GM19043 (cell line): ENCODE results near the gene PKP1.

Experiments
- ATAC-seq: cut with Tn5 transposase; IDR thresholded peaks from one replicate; pipeline ENCODE4 v1.9.1; 2021; ENCODE audit warnings: low read depth; ENCODE audit not compliant: unreplicated experiment

The PKP1 gene

DNA sequence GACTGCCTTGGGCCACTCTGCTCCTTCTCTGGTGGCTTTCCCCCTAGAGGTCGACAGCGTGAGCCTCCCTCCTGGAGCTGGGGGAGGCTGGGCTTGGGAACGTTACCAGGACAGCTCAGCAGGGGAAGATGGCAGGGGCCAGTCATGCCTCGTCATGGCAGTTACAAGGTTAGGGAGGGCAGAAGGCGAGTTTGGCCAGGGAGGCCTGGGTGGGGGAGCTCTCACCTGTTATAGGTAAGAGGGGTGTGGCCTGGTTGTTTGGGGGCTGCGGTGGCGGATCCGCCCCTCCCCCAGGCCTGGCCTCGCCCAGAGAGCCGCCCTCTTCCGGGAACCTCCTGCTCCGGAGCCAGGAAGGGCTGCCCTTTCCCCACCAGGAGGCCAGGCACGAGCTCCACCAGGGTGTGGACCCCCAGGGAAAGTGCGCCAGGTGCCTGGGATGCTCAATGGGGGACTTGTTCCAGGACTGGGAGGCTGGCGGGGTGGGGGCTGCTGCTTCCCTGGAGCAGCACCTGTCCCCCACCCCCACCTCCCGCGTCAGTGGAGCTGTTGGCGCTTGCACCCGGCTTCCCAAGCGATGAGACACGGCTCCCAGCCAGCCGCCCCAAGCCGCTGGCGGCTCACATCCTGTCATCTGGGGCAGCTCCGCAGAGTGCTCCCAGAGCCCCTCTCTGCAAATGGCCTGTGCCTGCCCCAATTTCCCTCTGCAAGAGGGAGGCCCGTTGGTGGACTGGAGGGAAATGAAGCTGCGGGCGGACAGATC lies 23.6 kb upstream of the PKP1 start:
- no peak for ATAC-seq

- no peak for ATAC-seq
These were observed 23.1 kb upstream of the PKP1 start for GRCh38 chr1:201260236-201260590.

DNA sequence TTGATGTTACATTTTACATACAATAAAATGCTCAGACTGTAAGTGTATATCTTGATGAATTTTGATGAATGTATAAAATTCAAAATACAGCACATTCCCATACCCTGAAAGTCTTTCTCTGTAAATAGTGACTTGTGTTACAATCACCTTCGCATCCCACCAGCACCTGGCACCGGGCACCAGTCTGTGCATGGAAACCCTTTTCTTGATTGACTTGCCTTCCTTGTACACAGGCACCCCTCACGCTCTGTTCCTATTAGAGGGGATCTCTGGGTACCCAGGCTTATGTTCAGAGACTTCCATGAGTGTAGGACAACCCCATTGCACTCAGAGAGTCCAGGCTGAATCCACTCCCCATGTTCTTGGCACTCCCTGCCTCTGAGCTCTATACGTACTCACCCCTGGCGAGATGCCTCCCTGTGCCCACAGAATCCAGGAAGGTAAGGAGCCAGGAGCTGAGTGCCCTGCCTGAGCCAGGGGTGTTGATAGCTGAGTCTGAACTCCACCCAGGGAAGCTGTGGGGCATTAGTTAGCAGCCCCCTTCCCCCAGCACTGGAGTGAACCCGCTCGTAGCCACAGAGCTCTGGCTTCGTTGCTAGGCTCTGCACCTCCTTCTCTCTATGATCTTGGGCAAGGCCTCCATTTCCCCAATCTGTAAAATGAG lies 22.5 kb upstream of the PKP1 start:
- no peak for ATAC-seq

- ATAC-seq, result no peak
These were observed 21.3 kb upstream of the PKP1 start for GRCh38 chr1:201261771-201262547.

DNA sequence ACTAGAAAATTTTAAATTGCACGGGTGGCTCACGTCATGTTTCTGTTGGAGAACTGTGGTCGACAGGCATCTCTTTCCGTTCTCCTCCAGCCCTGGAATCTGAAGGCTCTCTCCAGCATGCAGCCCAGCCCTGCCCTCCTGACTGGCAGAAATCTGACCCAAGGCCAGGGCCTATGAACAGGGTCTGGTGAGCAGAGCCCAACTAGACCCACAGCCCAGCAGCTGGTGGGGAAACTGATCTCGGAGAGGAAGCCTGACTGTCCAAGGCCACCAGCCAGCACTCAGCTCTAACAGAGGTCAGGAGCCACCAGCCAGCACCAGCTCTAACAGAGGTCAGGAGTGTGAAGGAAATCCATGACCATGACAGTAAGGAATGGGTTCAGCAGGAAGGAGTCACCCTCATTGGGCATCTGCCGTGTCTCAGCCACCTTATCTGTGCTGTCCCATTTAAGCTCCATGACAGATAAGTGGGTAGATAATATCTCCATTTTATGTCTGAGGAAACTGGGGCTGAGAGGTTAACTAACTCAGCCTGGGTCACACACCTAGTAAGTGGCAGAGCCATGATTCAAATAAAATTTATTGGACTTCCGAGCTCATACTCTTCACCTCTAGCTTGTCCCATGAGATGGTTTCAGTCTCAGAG lies 20.2 kb upstream of the PKP1 start:
- no peak for ATAC-seq

DNA sequence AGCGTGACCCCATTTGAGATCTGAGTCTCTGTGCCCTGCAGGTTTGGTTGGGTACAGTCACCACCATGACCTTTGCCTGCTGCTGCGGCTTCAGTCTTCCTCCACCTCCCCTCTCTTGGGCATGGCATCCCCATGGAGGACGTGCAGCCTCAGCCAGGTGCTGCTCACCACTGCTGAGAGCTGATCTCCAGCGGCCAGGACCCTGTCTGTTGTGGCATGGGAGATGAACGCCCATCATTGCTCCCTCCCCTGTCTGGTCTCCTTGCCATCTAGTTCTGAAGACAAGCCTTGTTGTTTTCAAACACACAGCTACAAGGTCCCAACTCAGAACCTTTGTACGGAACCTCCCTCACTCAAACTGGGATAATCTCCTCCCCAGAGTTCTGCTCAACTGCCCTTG lies 19.2 kb upstream of the PKP1 start:
- no peak for ATAC-seq

DNA sequence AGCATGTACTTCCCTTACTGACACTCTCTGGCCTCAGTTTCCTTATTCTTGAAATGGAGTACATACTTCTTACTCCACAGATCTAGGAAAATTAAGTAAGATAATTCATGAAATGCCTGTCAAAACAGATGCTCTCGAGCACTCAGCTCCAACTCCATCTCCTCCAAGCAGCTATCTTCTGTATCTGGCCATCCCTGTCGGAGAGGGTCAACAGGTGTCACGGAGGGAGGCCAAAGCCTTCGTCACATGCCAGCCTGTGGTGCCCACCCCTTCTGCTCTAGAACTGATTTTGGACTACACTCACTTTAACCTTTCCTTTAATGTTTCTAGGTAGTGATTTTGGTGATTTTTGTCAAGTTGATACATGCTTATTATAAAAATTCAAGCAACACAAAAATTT lies 18.8 kb upstream of the PKP1 start:
- no peak for ATAC-seq

DNA sequence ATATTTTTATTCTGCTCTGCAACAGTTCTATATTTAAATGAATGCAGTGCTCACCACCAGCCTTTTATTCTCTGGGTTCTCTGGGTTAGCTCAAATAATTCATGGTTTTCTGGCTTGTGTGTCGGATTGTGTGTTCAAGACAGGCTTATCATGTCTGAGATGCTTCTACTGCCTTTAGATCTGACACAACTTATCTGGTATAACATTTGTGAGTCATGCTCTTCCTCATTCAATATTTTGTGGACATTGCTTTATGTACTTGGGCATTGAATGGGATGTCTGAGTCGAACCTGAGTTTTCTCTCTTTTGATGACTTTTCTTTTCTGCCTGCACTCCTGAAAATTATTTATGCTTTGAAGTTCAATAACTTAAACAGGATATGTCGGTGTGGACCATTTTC lies 17.6 kb upstream of the PKP1 start:
- no peak for ATAC-seq

- no peak for ATAC-seq
These were observed 17.0 kb upstream of the PKP1 start for GRCh38 chr1:201266276-201266675.

DNA sequence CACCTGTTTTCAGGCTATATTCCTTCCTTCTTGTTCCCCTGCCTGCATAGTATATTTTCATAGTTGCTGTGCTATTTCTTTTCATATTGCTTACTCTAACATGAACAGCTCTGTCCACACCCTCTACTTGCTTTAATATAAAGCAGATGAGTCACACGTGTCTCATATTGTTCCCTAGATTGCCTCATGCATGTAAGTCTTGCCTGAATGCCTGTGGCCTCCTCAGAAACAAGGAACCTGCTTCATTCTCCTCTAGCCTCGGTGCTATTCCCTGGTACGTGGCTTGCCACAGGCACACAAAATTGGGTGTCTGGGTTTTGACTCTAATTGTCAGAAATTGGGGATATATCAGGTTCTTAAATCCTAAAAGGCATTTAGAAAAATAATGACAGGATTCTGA lies 16.5 kb upstream of the PKP1 start:
- no peak for ATAC-seq

GRCh38 chr1:201267481-201268229 lies 15.7 kb upstream of the PKP1 start:
- ATAC-seq, result no peak

GRCh38 chr1:201268604-201269151 lies 14.6 kb upstream of the PKP1 start:
- no peak for ATAC-seq

- ATAC-seq, result no peak
These were observed 14.0 kb upstream of the PKP1 start for GRCh38 chr1:201269281-201269680.

DNA sequence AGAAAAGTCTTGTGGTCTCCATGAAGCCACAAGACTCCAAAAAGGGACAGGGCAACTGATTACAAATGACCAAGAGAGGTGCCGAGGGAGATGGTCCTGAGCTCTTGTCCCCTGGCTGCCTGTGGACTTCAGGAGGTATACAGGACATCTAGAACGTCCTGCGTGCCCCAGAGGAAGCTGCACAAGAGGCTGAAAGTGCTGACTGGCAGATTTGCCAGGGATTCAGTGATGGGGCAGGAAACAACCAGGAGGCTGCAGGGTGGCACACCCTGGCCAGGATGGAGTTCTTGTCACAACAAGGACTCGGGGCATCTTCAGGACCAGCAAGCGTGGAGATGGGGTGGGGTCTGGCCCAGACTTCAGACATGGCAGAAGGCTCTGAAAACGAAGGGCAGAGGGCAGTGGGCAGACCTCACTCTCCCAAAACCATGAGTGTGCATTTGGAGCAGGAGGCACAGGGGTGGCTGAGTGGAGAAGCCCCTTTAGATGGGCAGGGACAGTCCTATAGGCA lies 13.4 kb upstream of the PKP1 start:
- no peak for ATAC-seq

- no peak for ATAC-seq
These were observed 12.5 kb upstream of the PKP1 start for GRCh38 chr1:201270616-201271390.

DNA sequence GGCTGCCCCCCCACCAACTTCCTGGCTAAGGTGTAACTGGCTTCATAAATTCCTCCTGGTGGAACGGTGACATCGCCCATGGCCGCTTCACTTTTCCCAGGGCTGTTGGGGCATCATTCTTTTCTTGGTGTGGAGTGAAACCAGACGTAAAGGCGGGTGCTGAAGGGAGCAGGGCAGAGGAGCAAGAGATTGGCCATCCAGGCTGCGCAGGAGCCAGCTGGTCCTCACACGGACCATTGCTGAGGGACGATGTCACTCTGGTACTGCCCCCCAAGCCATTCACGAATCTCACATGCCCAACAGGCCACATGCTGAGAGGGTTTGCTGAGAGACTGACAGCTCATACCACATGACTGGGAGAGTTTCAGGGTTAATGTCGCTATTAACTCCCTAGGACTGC lies 10.5 kb upstream of the PKP1 start:
- ATAC-seq, result no peak

GRCh38 chr1:201274616-201275252 lies 8.6 kb upstream of the PKP1 start:
- no peak for ATAC-seq

DNA sequence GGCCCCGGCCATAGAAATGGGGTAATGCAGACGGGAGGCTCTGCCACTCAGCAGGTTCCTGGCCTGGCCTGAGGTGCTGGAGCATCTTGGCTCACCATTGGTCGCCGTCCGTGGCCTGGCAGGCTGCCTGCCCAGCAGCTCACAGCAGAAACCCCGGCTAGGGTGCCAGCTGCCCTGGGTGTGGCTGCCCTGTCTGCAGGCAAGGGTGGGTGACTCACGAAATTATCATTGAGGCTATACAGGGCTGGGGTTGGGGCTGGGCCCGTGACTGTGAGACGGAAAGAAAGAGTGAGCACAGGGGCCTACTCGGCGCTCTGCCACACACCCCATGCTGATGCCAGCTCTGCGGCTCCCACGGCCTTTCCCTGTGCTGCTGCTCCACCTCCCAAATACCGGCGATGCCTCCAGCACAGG lies 8.0 kb upstream of the PKP1 start:
- ATAC-seq, result no peak

DNA sequence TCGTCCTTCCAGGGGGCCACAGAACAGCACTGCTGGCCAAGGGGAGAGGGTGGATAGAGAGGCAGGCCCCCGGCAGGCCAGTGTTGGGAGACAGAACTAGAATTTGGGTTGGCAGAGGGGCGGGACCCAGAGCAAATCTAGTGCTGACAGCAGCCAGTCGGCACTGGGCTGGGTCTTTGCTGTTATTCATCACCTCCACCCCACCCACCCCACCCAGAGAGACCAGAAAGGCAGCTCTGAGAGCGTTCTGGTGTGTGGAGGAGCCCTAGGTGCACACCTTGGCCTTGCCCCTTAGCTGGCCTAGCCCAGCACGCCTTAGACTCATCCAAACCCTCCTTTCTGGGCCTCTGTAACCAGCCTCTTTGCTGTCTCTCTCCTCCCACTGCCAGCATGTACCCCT lies 6.4 kb upstream of the PKP1 start:
- ATAC-seq, result no peak
